DND-41 (cell line): ENCODE results near the gene VWA5B1.

ENCODE experiments used
- ATAC-seq: fragments of 200-7000 bp; cut with Tn5 transposase; 3 replicates; pipeline ENCODE4 v1.9.1; 2021; ENCODE audit warnings: low read depth; ENCODE audit not compliant: insufficient read depth
- DNase-seq: peaks from one replicate; pipeline ENCODE4 v3.0.0-alpha.2; 2020
- H2AFZ ChIP-seq: 2 replicates; pipeline ENCODE4 v1.6.0; 2012; ENCODE audit warnings: low read depth, low read length
- H3K27ac ChIP-seq: 2 replicates; pipeline ENCODE4 v1.5.1; 2012; ENCODE audit warnings: low read length, inconsistent platforms
- H3K27me3 ChIP-seq: fragments of 200-600 bp; sonication (generic); 2 replicates; pipeline ENCODE4 v1.6.0; 2012; ENCODE audit warnings: low read length, mild to moderate bottlenecking, inconsistent platforms; ENCODE audit not compliant: insufficient read depth, poor library complexity
- H3K36me3 ChIP-seq: 2 replicates; pipeline ENCODE4 v1.5.1; 2012; ENCODE audit warnings: low read length, inconsistent platforms; ENCODE audit not compliant: insufficient read depth
- H3K4me1 ChIP-seq: 2 replicates; pipeline ENCODE4 v1.5.1; 2012; ENCODE audit warnings: mild to moderate bottlenecking, low read length; ENCODE audit not compliant: insufficient read depth
- H3K4me2 ChIP-seq: 2 replicates; pipeline ENCODE4 v1.6.0; 2012; ENCODE audit warnings: mild to moderate bottlenecking, moderate library complexity, low read length, inconsistent platforms; ENCODE audit not compliant: insufficient read depth
- H3K4me3 ChIP-seq, 2 experiments: fragments of 200-600 bp in 1 of 2; shearing (Covaris generic) in 1 of 2; 2 replicates each; pipeline ENCODE4 v1.5.1; 2012 to 2016; ENCODE audit warnings: inconsistent platforms in 2 of 2, low read length in 2 of 2, mild to moderate bottlenecking in 2 of 2, low read depth in 1 of 2, moderate library complexity in 1 of 2
- H3K79me2 ChIP-seq: 2 replicates; pipeline ENCODE4 v1.6.0; 2012; ENCODE audit warnings: low read length, inconsistent platforms; ENCODE audit not compliant: insufficient read depth
- H3K9ac ChIP-seq: 2 replicates; pipeline ENCODE4 v1.6.0; 2012; ENCODE audit warnings: low read depth, mild to moderate bottlenecking, inconsistent platforms, low read length, moderate library complexity
- H3K9me3 ChIP-seq: 2 replicates; pipeline ENCODE4 v1.5.1; 2012; ENCODE audit warnings: low read length, moderate library complexity, mild to moderate bottlenecking, inconsistent platforms; ENCODE audit not compliant: insufficient read depth, severe bottlenecking
- H4K20me1 ChIP-seq: 2 replicates; pipeline ENCODE4 v1.6.0; 2012; ENCODE audit warnings: low read length; ENCODE audit not compliant: insufficient read depth
- EZH2 ChIP-seq: IDR thresholded peaks from 3 replicates; pipeline ENCODE4 v1.6.1; 2012; ENCODE audit warnings: borderline replicate concordance, low read depth, mild to moderate bottlenecking, moderate library complexity, low read length, inconsistent platforms; ENCODE audit not compliant: severe bottlenecking
- TF ChIP-seq, protein P1 (sequence below): IDR thresholded peaks from 2 replicates; pipeline ENCODE4 v1.5.1; 2012; ENCODE audit warnings: borderline replicate concordance, low read length, moderate library complexity, mild to moderate bottlenecking; ENCODE audit not compliant: poor library complexity, severe bottlenecking; ENCODE audit errors: extremely low read depth

Gene VWA5B1

DNA sequence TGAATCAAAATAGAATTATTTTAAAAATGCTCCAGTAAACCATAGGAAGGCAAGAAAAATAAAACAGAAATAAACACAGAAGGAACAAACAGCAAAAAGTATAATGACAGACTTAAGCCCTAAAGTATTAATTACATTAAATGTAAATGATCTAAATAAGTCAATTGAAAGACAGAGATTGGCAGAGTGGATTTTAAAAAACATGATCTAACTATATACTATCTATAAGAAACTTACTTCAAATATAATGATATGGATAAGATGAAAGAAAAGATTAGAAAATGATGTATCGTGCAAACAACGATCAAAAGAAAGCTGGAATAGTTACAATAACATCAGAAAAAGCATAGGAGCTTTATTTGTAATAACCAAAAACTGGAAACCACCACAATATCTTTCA is 104.6 kb downstream of the VWA5B1 start:
- H3K9me3 ChIP-seq = peaks cover 7% of the 10 kb centered on the region
- H3K27me3 ChIP-seq = no peaks in the 10 kb centered on the region
- H4K20me1 ChIP-seq = no peaks in the 10 kb centered on the region
- H2AFZ ChIP-seq = no peak overlapping the region
- no peaks in the 10 kb centered on the region for H3K36me3 ChIP-seq
- no peak overlapping the region for H3K27ac ChIP-seq
- TF ChIP-seq EZH2 = no peak
- TF ChIP-seq, protein P1, sequence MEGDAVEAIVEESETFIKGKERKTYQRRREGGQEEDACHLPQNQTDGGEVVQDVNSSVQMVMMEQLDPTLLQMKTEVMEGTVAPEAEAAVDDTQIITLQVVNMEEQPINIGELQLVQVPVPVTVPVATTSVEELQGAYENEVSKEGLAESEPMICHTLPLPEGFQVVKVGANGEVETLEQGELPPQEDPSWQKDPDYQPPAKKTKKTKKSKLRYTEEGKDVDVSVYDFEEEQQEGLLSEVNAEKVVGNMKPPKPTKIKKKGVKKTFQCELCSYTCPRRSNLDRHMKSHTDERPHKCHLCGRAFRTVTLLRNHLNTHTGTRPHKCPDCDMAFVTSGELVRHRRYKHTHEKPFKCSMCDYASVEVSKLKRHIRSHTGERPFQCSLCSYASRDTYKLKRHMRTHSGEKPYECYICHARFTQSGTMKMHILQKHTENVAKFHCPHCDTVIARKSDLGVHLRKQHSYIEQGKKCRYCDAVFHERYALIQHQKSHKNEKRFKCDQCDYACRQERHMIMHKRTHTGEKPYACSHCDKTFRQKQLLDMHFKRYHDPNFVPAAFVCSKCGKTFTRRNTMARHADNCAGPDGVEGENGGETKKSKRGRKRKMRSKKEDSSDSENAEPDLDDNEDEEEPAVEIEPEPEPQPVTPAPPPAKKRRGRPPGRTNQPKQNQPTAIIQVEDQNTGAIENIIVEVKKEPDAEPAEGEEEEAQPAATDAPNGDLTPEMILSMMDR = no peak
- H3K4me3 ChIP-seq = no peak overlapping the region
- no peaks in the 10 kb centered on the region for H3K79me2 ChIP-seq
- H3K4me1 ChIP-seq = no peaks in the 10 kb centered on the region
- no peak overlapping the region for H3K4me2 ChIP-seq
- no peak for ATAC-seq
- DNase-seq = no peak
- no peak overlapping the region for H3K9ac ChIP-seq

DNA sequence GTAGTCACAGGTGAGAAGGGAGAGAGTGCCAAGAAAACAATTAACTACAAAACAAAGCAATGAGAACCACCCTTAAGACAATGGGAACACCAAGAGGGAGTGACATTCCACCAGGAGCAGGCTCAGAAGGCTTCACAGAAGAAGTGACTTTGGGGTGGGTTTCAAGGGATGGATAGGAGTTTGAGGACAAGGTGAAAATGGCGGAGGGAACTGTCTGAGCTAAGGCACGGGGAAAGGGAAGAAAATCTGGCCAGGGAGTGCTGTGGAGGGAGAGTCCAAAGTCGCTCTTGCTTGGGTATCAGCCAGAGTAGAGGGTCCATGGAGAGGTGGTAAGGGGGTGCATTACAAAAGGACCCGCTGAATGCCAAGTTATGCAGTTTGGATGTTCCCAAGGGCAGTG is 108.1 kb downstream of the VWA5B1 start:
- Histone ChIP-seq H3K9me3 (peaks cover 7% of the 10 kb centered on the region), H2AFZ (no peak overlapping the region), H3K4me3 (no peak overlapping the region), H3K79me2 (no peaks in the 10 kb centered on the region), H4K20me1 (no peaks in the 10 kb centered on the region), H3K27me3 (peaks cover 9% of the 10 kb centered on the region), H3K27ac (no peak overlapping the region), H3K4me2 (no peak overlapping the region), H3K36me3 (no peaks in the 10 kb centered on the region), H3K9ac (no peak overlapping the region), H3K4me1 (no peaks in the 10 kb centered on the region)
- no peak for DNase-seq
- ATAC-seq = no peak
- TF ChIP-seq, protein P1 = no peak
- TF ChIP-seq EZH2 = no peak

DNA sequence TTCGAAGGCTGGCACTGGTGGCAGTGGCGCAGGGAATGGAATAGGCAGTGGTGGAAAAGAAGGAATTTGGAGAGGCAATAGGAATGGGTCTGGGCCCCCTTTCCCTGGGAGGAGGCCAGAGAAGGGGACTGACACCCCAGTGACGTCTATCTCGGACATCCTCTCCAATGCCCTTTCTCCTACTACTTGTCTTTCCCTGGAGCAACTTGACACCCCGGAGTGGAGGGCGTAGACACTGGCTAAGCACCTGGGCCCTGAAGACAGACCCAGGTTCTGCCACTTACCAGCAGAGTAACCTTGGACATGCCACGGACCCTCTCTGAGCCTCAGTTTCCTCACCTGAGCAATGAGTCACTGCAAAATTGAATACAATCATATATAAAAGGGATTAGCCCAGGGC is 108.5 kb downstream of the VWA5B1 start:
- Histone ChIP-seq H3K9me3 (peaks cover 7% of the 10 kb centered on the region), H3K27me3 (peaks cover 9% of the 10 kb centered on the region), H4K20me1 (no peaks in the 10 kb centered on the region), H3K36me3 (no peaks in the 10 kb centered on the region), H3K9ac (no peak overlapping the region), H3K27ac (no peak overlapping the region), H2AFZ (no peak overlapping the region), H3K4me1 (no peaks in the 10 kb centered on the region), H3K4me2 (no peak overlapping the region), H3K4me3 (no peak overlapping the region), H3K79me2 (no peaks in the 10 kb centered on the region)
- ATAC-seq (no peak), DNase-seq (no peak)
- TF ChIP-seq, protein P1 = no peak
- no peak for TF ChIP-seq EZH2
